GM21529 (cell line): Measurements from ENCODE around the gene RAB3GAP2.
"Not testable (repeated sequence)": the region's sequence is repeated elsewhere in the genome, so short reads cannot be mapped to it uniquely, and the experiment has no call there.

Source experiments
- ATAC-seq: cut with Tn5 transposase; IDR thresholded peaks from one replicate; pipeline ENCODE4 v1.9.1; 2021; ENCODE audit not compliant: unreplicated experiment

RAB3GAP2 gene

GRCh38 chr1:220151454-220151853, 120.8 kb downstream of the RAB3GAP2 start:
- ATAC-seq: no peak

DNA sequence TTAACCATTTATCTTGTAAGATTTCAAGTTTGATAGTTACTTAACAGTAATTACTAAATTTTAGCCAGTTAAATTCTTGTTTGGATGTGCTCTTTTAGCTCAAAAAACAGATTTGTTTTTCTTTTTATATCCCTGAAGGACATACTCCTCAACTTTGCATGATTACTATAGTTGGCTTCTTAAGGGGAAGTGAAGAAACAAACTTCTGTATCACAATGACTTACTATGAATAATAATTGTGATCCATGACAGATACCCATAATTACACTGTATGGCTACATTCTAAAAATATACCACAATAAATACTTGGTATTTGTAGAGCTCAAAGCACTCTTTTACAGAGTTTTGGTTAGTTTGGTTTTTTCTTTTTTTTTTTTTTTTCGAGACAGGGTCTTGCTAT, 122.5 kb downstream of the RAB3GAP2 start:
- ATAC-seq: peak; percentile 64

DNA sequence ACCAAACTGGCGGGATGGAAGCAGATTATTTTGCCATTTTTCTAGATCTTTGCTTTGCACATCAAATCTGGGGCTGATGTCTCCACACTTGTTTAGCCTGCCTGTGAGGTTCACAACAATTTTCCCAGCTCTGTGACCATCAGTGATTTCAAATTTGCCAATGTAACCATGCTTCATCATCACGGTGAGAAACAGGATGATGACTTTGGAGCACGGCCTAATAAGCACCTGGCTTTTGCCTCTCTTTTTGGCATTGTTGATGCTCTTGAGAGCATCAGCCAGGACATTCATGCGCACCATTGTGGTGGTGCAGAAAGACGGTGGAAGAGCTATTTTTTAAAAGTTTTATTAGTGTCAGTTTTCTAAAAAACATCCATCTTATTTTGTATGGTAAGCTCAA, 128.2 kb downstream of the RAB3GAP2 start:
- no peak for ATAC-seq

DNA sequence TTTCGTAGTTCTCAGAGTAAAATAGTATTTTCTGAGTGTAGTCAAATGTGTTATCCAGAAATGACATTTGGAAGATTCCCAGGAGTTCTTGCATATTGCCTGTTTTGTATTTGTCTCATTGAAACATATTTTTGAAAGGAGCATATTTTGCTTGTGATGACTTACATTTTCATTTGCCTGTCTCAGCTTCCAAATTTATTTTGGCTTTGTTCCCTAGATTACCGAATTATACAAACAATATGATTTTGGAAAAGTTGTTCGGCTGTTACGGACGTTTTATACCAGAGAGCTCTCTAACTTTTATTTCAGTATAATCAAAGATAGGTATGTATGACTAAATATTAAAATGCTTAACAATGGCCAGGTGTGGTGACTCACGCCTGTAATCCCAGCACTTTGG, 132.3 kb downstream of the RAB3GAP2 start:
- no peak for ATAC-seq

- ATAC-seq: no peak
Observed at GRCh38 chr1:220137019-220137786, 135.1 kb downstream of the RAB3GAP2 start.

- no peak for ATAC-seq
Observed at GRCh38 chr1:220135755-220136154, 136.5 kb downstream of the RAB3GAP2 start.

DNA sequence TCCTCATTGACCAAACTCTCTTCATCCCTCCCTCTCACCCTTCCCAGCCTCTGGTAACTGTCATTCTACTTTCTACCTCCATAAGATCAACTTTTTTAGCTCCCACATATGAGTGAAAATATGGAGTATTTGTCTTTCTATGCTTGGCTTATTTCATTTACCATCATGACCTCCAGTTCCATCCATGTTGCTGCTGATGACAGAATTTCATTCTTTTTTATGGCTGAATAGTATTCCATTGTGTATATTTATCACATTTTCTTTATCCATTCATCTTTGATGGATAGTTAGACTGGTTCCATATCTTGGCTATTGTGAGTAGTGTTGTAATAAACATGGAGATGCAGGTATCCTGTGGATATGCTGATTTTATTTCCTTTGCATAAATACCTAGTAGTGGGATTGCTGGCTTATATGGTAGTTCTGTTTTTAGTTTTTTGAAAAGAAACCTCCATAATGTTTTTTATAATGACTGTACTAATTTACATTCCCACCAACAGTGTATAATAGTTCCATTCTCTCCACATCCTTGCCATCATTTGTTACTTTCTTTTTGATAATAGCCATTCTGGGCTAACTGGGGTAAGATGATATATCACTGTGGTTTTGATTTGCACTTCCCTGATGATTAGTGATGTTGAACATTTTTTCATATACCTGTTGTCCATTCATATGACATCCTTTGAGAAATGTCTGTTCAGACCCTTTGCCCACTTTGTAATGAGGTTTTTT, 142.6 kb downstream of the RAB3GAP2 start:
- ATAC-seq: no peak

DNA sequence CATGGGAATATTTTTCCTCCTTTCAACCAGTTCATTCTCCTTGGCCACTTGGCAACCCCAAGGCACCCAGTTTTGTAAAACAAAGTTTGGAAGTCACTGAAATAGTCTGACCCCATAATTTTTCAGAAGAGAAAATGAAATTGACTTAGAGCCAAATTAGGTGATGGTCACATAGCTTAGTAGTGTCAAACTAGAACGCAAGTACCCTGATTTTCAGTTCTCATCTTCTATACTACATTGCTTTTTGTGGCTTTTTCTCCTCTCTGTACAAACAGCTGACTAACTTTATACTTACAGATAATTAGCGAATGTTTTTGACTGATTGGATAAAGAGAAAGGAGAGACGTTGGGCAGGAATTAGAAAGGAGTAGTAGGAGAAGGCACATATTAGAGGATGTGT, 145.2 kb downstream of the RAB3GAP2 start:
- no peak for ATAC-seq

- ATAC-seq: no peak
Observed at GRCh38 chr1:220124542-220124941, 147.7 kb downstream of the RAB3GAP2 start.

- ATAC-seq: no peak
Observed at GRCh38 chr1:220123889-220124288, 148.4 kb downstream of the RAB3GAP2 start.

DNA sequence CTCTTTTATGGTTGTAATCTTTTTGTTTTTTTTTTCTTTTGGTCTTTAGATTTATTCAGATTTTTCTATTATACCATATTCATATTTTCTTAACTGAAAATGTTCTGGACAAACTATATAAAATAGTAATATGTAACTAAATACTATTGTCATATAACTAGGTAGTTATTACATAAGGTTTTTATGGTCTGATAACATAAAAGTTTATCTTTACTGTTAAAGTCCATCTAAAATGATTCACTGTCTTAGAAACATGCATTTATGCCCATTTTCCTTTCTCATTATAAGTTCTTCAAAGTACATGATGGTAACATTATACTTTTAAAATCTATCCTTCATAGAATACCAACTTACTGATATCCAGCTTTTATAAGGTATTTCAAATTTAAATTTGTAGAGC, 149.2 kb downstream of the RAB3GAP2 start:
- ATAC-seq: no peak

GRCh38 chr1:220121791-220122530, 150.3 kb downstream of the RAB3GAP2 start:
- ATAC-seq: no peak

GRCh38 chr1:220119043-220119512, 153.2 kb downstream of the RAB3GAP2 start:
- ATAC-seq: no peak

GRCh38 chr1:220113136-220113695, 159.0 kb downstream of the RAB3GAP2 start:
- peak; percentile 67 for ATAC-seq

GRCh38 chr1:220112600-220112999, 159.7 kb downstream of the RAB3GAP2 start:
- ATAC-seq: not testable (repeated sequence)

DNA sequence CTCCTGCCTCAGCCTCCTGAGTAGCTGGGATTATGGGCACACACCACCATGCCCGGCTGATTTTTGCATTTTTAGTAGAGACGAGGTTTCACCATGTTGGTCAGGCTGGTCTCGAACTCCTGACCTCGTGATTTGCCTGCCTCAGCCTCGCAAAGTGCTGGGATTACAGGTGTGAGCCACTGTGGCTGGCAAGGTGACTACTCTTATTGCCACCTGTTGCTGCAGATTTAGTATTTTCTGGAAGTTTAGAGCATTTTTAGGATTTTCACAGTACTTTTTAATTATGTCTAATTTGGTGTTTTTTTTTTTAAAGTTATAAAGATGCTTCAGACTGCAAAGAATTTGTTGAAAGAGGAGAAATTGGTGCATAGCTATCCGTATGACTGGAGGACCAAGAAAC, 161.8 kb downstream of the RAB3GAP2 start:
- ATAC-seq: not testable (repeated sequence)

DNA sequence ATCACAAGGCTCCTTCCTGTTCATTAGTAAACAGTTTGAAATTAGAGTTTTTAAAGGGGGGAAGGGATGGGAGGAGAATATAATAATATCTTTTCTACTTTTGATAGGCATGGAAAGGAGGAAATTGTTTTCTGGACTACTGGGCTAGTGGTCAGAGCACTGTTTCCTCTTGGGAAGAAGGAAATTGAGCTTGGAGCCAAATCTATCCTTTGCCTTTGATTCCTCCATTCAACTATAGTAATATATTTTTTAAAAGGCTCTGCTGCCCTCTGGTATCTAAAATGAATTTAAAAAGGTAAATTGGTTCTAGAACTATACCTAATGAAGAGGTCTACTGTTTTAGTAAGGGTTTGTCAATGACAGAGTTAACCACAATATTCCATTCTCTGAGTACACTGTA, 172.4 kb downstream of the RAB3GAP2 start:
- no peak for ATAC-seq
